B cell (primary cell): ENCODE measurements around the gene CEP131.

ENCODE experiments used
- EZH2 ChIP-seq: IDR thresholded peaks from 2 replicates; pipeline ENCODE4 v1.6.1; 2012; ENCODE audit warnings: borderline replicate concordance, low read depth, mild to moderate bottlenecking, moderate library complexity, low read length; ENCODE audit not compliant: insufficient read depth, poor library complexity, severe bottlenecking
- TF ChIP-seq, protein P1 (sequence below): fragments of 200-600 bp; IDR thresholded peaks from one replicate; pipeline ENCODE4 v1.8.0; 2022; ENCODE audit warnings: antibody characterized with exemption, mild to moderate bottlenecking

DNA sequence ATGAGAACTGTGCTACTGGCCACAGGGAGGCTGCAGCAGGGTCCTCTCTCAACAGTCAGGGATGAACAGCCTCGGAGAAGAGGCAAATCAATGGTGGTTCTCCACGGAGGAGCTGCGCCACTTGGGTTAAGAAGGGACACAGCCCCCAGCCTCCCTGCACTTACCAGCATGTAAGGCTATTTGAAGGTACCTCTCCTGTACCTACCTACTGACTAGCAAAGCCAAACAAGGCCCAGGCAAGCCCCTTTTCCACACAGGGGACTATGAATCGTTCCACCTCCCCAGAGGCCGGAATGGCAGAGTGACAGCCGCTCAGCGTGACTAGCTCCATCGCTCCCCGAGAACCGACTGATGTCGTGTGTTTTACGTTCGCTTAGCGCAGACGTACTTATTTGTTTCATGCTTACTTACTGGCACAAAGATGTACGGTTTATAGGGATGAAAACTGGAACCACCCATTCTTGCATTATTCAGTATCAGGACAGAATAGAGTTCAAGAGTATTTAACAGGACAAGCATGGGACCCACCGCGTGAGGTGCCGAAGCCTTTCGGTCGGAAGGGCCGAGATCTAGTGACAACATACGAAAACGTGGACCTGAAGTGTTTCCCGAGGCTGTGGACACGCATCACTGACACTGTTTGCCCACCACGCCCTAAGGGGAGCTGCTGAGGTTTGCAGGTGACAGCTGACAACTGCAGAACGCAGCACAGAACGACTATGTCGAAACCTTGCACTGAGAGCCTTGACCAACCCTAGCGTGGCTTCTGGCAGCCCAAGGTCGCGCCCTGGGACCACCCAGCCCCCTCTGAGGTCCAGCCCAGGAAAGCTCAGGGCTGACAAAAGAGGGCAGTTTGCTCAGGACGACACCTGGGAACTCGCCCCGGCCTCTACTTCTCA lies 15.1 kb upstream of the CEP131 start:
- TF ChIP-seq, protein P1, sequence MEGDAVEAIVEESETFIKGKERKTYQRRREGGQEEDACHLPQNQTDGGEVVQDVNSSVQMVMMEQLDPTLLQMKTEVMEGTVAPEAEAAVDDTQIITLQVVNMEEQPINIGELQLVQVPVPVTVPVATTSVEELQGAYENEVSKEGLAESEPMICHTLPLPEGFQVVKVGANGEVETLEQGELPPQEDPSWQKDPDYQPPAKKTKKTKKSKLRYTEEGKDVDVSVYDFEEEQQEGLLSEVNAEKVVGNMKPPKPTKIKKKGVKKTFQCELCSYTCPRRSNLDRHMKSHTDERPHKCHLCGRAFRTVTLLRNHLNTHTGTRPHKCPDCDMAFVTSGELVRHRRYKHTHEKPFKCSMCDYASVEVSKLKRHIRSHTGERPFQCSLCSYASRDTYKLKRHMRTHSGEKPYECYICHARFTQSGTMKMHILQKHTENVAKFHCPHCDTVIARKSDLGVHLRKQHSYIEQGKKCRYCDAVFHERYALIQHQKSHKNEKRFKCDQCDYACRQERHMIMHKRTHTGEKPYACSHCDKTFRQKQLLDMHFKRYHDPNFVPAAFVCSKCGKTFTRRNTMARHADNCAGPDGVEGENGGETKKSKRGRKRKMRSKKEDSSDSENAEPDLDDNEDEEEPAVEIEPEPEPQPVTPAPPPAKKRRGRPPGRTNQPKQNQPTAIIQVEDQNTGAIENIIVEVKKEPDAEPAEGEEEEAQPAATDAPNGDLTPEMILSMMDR, result no peak
- TF ChIP-seq EZH2, result no peak
